ENCODE results near the gene CHRM1. TPM values are rescaled to one million over a fixed set of nuclear protein-coding genes. Genes with fewer than 3 reads are reported as not detected.

The CHRM1 gene
- total RNA-seq, 5 donors from 2014 or later (not counting 1 experiment from before 2014, with no cell fraction given) = not detected

Other genes starting within 250 kb of the CHRM1 start
- 1 to 10 TPM; 2.7 to 9.3 (median 8.1) TPM for gene UQCC3, start 249.7 kb downstream of the CHRM1 start, total RNA-seq
- 10 to 100 TPM; 15.5 to 24.7 (median 20.7) TPM for gene LBHD1, start 249.1 kb downstream of the CHRM1 start, total RNA-seq
- 100 to 1,000 TPM; 180 to 199 (median 196) TPM for gene UBXN1, start 242.3 kb downstream of the CHRM1 start, total RNA-seq
- gene LRRN4CL, start 231.8 kb downstream of the CHRM1 start, total RNA-seq = under 1 TPM in 4 of 5 donors, not detected in 1; 0.14 to 0.29 (median 0.19) TPM
- 10 to 100 TPM; 21.9 to 43.7 (median 37.3) TPM for gene BSCL2, start 213.9 kb downstream of the CHRM1 start, total RNA-seq
- not detected for gene GNG3, start 213.7 kb downstream of the CHRM1 start, total RNA-seq
- gene HNRNPUL2, start 193.9 kb downstream of the CHRM1 start, total RNA-seq = 10 to 100 TPM; 45.8 to 67.8 (median 62.7) TPM
- gene TTC9C, start 192.9 kb downstream of the CHRM1 start, total RNA-seq = 10 to 100 TPM; 15.4 to 54.5 (median 44.6) TPM
- 10 to 100 TPM in 3 of 5 donors, 1 to 10 TPM in 2; 5.9 to 24.6 (median 22.9) TPM for gene ZBTB3, start 167.2 kb downstream of the CHRM1 start, total RNA-seq
- 10 to 100 TPM; 65.6 to 84.8 (median 76.1) TPM for gene POLR2G, start 159.8 kb downstream of the CHRM1 start, total RNA-seq
- 10 to 100 TPM; 15.1 to 29.5 (median 29.0) TPM for gene TAF6L, start 150.0 kb downstream of the CHRM1 start, total RNA-seq
- gene TMEM179B, start 134.0 kb downstream of the CHRM1 start, total RNA-seq = 10 to 100 TPM; 27.7 to 53.3 (median 46.5) TPM
- gene TMEM223, start 129.4 kb downstream of the CHRM1 start, total RNA-seq = 10 to 100 TPM; 11.2 to 27.6 (median 23.0) TPM
- gene NXF1, start 115.9 kb downstream of the CHRM1 start, total RNA-seq = 100 to 1,000 TPM; 160 to 321 (median 169) TPM
- gene STX5, start 89.3 kb downstream of the CHRM1 start, total RNA-seq = 100 to 1,000 TPM in 2 of 5 donors, 10 to 100 TPM in 3; 49.3 to 132 (median 58.0) TPM
- gene TEX54, start 88.5 kb downstream of the CHRM1 start, total RNA-seq = not detected
- gene WDR74, start 81.8 kb downstream of the CHRM1 start, total RNA-seq = 100 to 1,000 TPM in 4 of 5 donors, 10 to 100 TPM in 1; 91.3 to 239 (median 103) TPM
- 100 to 1,000 TPM; 178 to 248 (median 237) TPM for gene SLC3A2, start 40.5 kb downstream of the CHRM1 start, total RNA-seq
- gene SLC22A6, start 63.6 kb upstream of the CHRM1 start, total RNA-seq = not detected
- gene SLC22A8, start 94.5 kb upstream of the CHRM1 start, total RNA-seq = not detected
- not detected for gene SLC22A24, start 222.9 kb upstream of the CHRM1 start, total RNA-seq

All from T-cell (primary cell).